Measurements from ENCODE around the gene METTL27. TPM values are rescaled to one million over a fixed set of nuclear protein-coding genes. Genes with fewer than 3 reads are reported as not detected.
A peak's percentile ranks its signal among the peaks of the same experiment; 100 is the strongest.

Gene METTL27
- total RNA-seq, 4 donors from 2014 or later = 3.6 to 9.2 (median 9.0) TPM; not detected in 1

DNA sequence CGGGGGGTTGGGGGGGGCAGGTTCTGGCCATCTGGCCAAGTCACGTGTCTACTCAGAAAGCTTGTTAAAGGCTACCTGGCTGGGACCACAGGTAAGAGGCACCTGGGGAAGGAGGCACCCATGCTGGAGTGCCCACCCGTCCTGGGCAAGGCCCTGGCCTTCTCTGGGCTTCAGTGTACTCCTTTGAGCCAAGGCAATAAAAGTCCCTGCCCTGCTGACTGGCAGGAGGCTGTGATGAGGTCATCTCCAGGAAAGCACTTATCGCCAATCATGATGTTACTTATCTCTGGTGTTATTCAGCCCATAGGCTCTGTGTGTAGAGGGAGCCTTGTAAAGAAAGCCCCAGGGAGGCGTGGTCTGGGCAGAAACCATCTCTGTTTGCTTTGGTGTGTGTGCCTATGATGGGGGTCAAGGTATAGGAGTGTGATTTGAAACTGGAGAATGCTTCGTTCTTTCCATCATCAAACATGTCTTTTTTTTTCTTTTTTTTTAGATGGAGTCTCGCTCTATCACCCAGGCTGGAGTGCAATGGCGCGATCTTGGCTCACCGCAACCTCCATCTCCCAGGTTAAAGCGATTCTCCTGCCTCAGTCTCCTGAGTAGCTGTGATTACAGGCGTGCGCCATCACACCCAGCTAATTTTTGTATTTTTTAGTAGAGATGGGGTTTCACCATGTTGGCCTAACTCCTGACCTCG lies 14.1 kb downstream of the METTL27 start:
- H3K27ac ChIP-seq = peak overlapping the region in 3 of 4 donors; percentile 36 to 60 (median 46)
- peaks cover 0 to 26% (median 4%) of the 10 kb centered on the region in 4 donors for H3K4me1 ChIP-seq
- H3K4me3 ChIP-seq = no peak overlapping the region
- DNase-seq (ENCODE audit: low spot score in 2 of 2) = no peak
- TF ChIP-seq POLR2A (IDR thresholded peaks at IDR 0.05) (no peak), EP300 (IDR thresholded peaks at IDR 0.05) (no peak)
- TF ChIP-seq, protein P1, sequence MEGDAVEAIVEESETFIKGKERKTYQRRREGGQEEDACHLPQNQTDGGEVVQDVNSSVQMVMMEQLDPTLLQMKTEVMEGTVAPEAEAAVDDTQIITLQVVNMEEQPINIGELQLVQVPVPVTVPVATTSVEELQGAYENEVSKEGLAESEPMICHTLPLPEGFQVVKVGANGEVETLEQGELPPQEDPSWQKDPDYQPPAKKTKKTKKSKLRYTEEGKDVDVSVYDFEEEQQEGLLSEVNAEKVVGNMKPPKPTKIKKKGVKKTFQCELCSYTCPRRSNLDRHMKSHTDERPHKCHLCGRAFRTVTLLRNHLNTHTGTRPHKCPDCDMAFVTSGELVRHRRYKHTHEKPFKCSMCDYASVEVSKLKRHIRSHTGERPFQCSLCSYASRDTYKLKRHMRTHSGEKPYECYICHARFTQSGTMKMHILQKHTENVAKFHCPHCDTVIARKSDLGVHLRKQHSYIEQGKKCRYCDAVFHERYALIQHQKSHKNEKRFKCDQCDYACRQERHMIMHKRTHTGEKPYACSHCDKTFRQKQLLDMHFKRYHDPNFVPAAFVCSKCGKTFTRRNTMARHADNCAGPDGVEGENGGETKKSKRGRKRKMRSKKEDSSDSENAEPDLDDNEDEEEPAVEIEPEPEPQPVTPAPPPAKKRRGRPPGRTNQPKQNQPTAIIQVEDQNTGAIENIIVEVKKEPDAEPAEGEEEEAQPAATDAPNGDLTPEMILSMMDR (IDR thresholded peaks at IDR 0.05) = no peak
- no peaks in the 10 kb centered on the region for H3K36me3 ChIP-seq
- no peaks in the 10 kb centered on the region for H3K9me3 ChIP-seq
- WGBS, 2 donors = 67 to 74% methylated on average over 13 to 14 of the region's 14 CpGs
- H3K27me3 ChIP-seq = peaks cover 0 to 24% of the 10 kb centered on the region in 2 donors

- Histone ChIP-seq H3K4me1 (peaks cover 0 to 26% (median 4%) of the 10 kb centered on the region in 4 donors), H3K9me3 (no peaks in the 10 kb centered on the region), H3K36me3 (no peaks in the 10 kb centered on the region), H3K4me3 (no peak overlapping the region), H3K27ac (peak overlapping the region in 2 of 4 donors; percentile 46 to 60), H3K27me3 (peaks cover 0 to 18% of the 10 kb centered on the region in 2 donors)
- no peak for TF ChIP-seq POLR2A (IDR thresholded peaks at IDR 0.05)
- TF ChIP-seq EP300 (IDR thresholded peaks at IDR 0.05) = no peak
- TF ChIP-seq, protein P1 (IDR thresholded peaks at IDR 0.05) = no peak
- DNase-seq (ENCODE audit: low spot score in 2 of 2) = no peak
- 32 to 35% methylated on average over 8 to 11 of the region's 11 CpGs for whole genome bisulfite sequencing, 2 donors
Observed at GRCh38 chr7:73827567-73828106, 14.7 kb downstream of the METTL27 start.

DNA sequence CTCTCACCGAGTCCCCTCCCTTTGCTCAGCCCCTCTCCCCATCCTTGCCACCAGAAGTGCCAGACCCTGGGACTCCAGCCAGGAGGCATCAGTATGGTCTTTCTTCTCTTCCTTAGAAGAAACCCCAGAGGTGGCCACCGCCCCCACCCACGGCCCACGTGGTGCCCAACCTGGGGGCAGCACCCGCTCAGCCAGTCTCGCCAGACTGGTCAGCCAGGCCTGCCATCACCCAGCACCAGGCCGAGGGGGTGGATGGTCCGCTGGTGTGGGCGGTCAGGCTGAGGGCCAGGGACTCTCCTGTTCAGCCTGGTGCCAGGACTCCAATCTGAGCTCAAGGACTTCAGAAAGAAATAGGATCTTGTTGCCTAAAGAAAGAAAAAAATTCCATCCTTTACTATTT lies 17.3 kb downstream of the METTL27 start:
- no peak for DNase-seq (ENCODE audit: low spot score in 2 of 2)
- WGBS, 2 donors = 65 to 73% methylated on average over 9 of the region's 9 CpGs
- Histone ChIP-seq H3K4me1 (peaks cover 0 to 16% (median 4%) of the 10 kb centered on the region in 4 donors), H3K27ac (no peak overlapping the region), H3K4me3 (no peak overlapping the region), H3K9me3 (no peaks in the 10 kb centered on the region), H3K27me3 (peaks cover 0 to 2% of the 10 kb centered on the region in 2 donors), H3K36me3 (no peaks in the 10 kb centered on the region)
- TF ChIP-seq, protein P1 (IDR thresholded peaks at IDR 0.05) = no peak
- TF ChIP-seq EP300 (IDR thresholded peaks at IDR 0.05) = no peak
- no peak for TF ChIP-seq POLR2A (IDR thresholded peaks at IDR 0.05)

GRCh38 chr7:73823873-73824592 lies 18.3 kb downstream of the METTL27 start:
- H3K36me3 ChIP-seq = no peaks in the 10 kb centered on the region
- H3K4me1 ChIP-seq = peaks cover 0 to 16% (median 4%) of the 10 kb centered on the region in 4 donors
- no peak overlapping the region for H3K4me3 ChIP-seq
- H3K9me3 ChIP-seq = no peaks in the 10 kb centered on the region
- no peak for DNase-seq (ENCODE audit: low spot score in 2 of 2)
- no peak overlapping the region for H3K27ac ChIP-seq
- TF ChIP-seq EP300 (IDR thresholded peaks at IDR 0.05) = no peak
- TF ChIP-seq POLR2A (IDR thresholded peaks at IDR 0.05) = no peak
- TF ChIP-seq, protein P1 (IDR thresholded peaks at IDR 0.05) = no peak
- 56 to 69% methylated on average over 11 of the region's 11 CpGs for WGBS, 2 donors
- H3K27me3 ChIP-seq = no peaks in the 10 kb centered on the region

- no peak for DNase-seq (ENCODE audit: low spot score in 2 of 2)
- no peak for TF ChIP-seq POLR2A (IDR thresholded peaks at IDR 0.05)
- peaks cover 0 to 9% (median 4%) of the 10 kb centered on the region in 4 donors for H3K4me1 ChIP-seq
Observed at GRCh38 chr7:73823257-73823656, 19.1 kb downstream of the METTL27 start.

More at GRCh38 chr7:73823257-73823656, 19.1 kb downstream of the METTL27 start:
- Histone ChIP-seq H3K4me3 (no peak overlapping the region), H3K9me3 (no peaks in the 10 kb centered on the region), H3K27me3 (no peaks in the 10 kb centered on the region), H3K27ac (peak overlapping the region in 1 of 4 donors; percentile 68), H3K36me3 (no peaks in the 10 kb centered on the region)
- WGBS, 2 donors = 78 to 82% methylated on average over 5 of the region's 5 CpGs
